NCI-H526 treated with DMSO at 0.1 percent for 48 hours (cell line): ENCODE results near the gene SSH2.

Source experiments
- DNase-seq: peaks from one replicate; lab custom pipeline; 2025; lab: John Stamatoyannopoulos, UW

The SSH2 gene

DNA sequence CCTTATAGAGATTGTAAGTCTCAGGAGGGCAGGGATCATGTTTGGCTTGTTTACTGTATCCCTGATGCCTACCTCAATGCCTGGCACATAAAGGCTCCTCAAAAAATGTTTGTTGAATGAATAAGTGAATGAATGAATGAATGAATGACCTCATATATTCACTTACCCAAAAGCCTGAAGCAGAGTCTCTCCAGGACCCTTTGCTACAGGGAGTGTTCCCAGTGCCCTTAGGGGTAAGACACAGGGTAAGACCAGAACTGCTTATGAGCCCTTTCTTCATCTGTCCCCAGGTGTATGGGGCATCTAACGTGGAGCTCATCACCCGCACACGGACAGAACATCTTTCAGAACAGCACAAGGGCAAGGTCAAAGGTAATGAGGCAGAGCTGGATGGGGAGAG, 319.6 kb downstream of the SSH2 start:
- DNase-seq, result no peak

DNA sequence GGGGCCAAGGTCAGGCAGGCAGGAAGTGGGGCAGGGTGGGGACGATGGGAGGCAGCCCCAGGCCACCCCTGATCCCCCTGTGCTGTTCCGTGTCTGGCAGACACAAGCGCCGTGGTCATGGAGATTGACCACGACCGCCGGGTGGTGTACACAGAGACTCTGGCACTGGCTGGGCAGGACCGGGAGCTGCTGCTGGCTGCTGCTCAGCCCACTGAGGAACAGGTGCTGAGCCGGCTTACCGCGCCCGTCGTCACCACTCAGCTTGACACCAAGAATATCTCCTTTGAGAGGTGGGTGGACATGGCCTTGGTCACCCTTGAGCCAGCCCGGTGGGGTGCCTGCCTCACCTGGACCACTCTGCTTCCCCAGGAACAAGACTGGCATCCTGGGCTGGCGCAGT, 321.0 kb downstream of the SSH2 start:
- no peak for DNase-seq

DNA sequence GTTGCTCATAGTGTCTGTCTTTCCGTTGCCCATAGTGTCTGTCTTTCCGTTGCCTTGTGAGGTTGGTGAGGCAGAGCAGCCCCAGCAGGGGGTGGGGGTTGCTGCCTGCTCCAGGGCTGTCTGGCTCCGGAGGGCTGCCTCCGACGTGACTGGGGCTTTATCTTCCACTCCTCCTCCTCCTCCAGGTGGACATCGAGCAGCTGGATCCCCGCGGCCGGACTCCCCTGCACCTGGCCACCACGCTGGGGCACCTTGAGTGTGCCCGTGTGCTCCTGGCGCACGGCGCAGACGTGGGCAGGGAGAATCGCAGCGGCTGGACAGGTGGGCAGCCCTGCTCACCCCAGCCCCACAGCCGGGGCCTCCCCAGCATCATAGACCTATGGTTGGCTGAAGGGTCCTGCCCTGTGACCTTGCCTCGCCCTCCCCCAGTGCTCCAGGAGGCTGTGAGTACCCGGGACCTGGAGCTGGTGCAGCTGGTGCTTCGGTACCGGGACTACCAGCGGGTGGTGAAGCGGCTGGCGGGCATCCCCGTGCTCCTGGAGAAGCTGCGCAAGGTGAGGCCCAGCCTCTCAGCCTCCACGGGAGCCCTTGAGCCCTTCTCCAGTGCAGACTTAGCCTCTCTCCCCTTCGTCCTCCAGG, 322.4 kb downstream of the SSH2 start:
- DNase-seq, result no peak

DNA sequence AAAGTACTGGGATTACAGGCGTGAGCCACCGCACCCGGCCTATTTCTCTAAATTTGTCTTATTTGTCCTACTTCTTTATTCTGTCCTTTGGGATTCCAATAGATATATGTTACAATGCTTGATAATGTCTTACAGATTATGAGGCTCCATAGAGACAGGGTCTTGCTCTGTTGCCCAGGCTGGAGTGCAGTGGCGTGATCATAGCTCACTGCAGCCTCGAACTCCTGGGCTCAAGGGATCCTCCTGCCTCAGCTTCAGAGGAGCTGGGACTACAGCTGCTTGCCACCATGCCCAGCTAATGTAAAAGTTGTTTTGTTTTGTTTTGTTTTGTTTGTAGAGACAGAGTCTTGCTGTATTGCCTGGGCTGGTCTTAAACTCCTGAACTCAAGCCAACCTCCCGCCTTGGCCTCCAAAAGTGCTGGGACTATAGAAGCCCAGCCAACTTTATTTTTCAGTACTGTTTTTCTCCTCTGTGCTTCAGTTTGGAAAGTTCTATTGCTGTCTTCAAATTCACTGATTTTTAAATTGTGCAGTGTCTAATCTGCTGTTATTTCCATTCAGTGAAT, 326.8 kb downstream of the SSH2 start:
- DNase-seq, result no peak

DNA sequence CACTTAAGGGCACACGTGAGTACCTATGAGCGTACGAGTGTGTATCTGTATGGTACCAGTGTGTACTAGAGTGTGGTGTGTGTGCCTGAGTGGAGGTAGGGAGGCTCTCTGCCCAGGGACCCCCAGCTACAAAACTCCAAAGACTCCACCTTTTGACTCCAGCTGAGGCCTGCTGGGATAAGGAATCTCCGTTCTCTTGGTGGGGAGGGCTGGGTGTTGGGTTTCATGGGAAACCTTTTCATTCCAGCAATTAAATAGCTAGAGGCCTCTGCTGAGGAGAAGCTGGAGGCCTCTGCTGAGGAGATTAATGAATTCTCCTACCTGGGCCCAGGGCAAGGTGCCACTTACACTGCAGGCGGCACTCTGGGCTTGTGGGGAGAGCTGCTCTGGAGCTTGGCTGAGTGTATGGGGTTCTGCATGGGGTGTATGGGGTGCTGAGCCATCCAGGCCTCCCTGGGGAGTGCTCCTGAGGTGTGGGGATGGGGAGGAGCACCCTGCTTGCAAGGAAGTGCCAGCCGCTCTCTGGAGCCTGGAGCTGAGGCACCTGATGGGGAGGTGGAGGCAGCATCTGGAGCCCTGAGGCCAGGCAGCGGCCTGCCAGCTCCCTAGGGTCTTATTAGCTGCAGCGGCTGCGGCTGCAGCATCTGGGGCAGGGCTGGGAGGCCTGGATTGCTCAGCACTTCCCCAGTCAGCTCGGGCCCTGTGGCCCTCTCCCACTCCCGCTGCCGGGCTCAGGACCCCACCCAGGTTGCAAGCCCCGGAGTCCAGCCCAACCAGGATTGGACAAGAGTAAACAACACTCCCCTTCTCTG, 332.5 kb downstream of the SSH2 start:
- DNase-seq, result peak; percentile 38

DNA sequence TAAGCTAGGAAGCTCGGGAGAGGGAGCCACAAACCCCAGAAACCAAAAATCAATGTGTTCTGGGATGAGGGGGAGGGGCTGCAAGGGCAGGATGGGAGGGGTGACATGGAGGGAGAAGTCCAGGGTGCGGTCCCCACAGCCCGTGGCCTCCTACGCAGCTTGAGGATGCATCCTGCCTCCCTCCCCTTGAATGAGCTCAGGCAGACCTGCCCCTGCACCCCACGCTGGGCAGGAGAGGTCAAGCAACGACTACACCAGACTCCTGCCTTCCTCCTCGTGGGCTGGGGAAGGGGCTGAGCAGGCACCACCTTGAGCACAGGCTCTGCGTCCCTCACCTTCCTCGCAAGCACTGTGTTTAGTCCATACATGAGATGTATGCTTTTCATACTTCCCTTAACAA, 333.2 kb downstream of the SSH2 start:
- DNase-seq, result no peak

DNA sequence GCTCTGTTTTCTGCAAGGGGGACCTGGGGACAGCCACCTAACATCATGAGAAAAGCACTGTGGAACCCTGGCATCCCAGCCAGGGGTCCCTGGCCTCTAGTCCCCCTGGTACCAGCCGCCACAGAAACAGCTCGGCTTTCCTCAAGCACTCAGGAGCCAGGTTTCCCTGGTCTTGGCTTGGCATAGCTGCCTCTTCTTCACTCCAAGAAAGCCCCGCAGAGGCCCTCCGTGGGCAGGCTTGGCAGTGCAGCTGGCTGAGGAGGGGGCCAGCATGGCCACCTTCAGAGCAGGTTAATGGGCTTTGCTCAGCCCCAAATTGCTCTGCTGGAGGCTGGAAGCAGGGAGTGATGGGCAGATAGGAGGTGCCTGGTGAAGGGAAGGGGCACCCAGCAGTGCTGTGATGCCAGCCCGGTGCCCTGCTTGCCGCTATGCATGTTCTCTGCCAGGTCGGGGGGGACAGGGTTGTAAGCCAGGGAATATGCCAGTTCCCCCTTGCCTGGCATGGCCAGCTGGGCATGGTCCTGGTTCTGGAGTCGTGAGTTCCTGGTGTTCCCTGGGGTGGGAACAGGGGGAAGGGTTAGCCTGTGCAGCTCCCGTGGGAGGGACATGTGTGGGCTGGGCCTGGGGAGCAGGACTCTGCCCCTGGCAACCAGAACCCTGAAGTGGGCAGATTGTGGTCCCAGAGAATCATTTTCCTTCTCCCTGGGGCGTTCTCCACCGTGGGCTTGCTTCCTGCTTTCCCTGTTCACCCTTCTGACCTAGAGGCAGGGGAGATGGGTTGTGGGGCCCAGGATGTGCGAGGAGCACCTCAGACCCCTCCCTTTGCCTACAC, 333.9 kb downstream of the SSH2 start:
- no peak for DNase-seq

DNA sequence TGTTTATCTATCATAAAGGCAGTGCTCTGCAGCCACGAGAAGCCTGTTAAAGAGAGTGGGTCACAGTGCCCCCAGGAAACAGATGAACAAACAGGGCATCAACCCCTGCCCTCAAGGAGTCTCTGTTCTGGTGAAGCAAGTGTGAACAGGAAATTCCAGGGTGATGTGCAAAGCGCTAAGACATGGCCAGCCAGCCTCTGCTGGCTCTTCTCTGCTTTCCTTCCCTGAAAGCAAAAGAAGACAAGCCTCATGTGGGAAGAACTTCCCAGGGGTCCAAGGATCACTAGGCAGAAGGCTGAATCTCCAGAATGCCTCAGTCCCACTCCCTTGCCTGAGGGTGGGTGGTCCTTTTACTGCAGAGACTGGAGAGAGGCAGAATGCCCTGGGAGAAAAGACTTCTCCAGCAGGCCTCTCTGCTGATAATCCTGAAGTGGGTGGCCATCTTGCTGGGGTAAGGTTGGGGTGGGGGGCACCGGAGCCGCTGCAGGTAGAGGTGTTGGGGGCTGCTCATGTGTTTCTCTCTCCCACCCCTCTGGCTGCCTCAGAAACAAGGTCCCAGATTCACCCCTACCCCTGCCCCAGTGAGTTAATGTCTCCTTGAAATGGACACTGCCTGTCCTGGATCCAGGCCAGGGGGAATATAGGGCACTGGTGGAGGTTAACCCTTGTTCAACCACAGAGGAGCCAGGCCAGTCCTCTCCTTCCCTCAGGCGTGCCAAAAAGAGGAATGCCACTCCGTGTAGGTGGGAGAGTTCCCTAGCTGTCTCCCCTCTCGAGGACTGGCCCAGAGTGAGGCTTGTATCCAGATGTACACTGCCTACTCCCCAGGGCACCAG, 334.7 kb downstream of the SSH2 start:
- DNase-seq, result no peak

DNA sequence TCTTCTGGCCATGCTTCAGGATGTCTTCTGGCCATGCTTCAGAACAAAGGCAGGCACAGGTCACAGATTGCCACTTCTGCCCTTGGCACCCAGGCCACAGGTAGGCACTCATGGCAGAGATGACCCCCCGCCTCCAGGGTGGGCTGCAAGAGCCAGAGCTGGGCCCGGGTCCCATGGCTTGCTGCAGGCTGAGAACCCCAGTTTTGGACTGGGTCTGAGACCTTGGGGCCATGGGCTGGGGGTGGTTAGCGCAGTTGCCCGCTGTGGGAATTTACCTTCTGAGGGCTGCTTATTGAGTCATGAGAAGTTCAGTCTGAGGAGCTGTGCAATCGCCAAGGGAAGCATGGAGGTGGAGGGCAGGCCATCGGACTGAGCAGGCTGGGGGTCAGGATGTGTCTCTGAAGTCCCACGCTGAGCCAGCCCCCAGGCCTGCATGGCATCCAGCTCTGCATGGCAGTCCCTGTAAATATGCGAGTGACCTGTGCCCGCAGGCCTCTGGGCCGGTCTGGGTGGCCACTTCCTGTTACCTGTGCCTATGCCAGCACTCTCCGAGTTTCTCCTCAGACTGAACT, 335.4 kb downstream of the SSH2 start:
- no peak for DNase-seq

DNA sequence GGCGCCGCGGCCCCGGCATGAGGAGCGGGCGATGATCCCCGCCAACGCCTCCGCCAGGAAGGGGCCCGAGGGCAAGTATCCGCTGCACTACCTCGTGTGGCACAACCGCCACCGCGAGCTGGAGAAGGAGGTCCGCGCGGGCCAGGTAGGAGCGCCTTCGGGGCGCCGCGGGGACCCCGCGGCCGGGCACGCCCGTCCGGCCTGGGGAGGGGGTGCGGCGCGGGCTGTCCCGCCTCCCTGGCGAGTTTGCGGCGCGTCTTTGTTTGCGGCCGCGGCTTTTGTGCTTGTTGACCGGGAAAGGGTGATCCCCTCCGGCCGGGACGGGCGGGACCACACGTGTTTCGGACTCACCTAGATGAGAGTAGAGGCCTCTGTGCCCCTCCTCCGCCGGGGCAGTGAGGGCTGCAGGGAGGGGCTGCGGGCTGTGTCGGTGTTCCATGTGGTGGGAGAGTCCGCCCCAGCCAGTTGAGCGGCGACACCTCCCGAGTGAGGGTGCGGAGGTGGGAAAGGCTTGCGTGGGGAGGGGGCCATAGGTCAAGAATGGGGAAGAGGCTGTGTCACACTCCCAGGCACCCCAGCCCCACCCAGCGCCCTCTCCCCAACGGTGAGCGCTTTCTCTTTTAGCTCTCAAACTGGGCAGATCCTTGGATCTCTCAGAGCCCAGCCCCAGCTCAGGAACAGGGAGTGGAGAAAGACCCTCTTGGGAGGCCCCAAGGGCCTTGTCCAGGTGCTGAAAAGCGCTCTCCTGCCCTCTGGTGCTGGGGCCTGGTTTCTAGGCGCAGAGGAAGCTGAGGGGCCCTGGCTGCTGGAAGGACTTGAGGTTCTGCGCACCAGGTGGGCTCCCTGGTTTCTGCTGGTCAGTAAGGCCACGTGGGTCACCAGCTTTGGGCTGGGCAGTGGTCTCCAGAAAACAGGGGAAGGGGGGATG, 336.2 kb downstream of the SSH2 start:
- DNase-seq, result peak; percentile 50

DNA sequence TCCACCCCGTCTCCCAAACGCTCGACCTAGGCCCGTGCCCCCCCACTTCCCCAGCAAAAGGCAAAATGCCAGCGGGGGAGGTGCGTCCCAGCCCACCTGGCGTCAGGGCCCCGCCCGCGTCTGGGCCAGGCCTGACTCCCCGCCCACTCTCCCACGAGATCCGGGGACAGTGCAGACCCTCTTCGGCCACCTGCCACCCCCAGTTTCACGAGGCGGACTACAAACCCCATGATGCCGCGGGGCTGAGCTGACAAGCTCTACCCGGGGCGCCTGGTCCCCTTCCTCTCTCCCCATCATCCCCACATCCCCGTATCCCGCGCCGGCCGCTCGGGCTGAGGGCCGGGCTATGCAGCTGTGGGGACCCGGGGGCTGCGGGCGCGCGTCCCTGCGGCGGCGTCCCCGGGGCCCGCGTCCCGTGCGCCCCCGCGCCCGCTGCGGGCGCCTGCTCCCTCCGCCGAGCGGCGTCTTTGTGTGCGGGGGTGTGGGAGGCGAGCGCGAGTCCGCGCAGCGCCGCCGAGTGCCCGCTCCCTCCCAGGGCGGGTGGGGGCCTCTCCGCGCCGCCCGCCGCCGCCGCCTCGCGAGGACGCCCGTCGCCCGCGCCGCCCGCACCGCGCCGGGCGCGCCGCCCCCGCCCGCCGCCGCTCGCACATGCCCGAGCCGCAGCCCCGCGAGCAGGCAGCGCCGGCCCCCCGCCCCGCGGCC, 337.0 kb downstream of the SSH2 start, which contains the start of gene ANKRD13B:
Gene ANKRD13B (plus strand): TSS at position 283 of the 702 bp plus-strand sequence. CDS start 490 bp downstream, outside the sequence.
- peak; percentile 62 for DNase-seq

DNA sequence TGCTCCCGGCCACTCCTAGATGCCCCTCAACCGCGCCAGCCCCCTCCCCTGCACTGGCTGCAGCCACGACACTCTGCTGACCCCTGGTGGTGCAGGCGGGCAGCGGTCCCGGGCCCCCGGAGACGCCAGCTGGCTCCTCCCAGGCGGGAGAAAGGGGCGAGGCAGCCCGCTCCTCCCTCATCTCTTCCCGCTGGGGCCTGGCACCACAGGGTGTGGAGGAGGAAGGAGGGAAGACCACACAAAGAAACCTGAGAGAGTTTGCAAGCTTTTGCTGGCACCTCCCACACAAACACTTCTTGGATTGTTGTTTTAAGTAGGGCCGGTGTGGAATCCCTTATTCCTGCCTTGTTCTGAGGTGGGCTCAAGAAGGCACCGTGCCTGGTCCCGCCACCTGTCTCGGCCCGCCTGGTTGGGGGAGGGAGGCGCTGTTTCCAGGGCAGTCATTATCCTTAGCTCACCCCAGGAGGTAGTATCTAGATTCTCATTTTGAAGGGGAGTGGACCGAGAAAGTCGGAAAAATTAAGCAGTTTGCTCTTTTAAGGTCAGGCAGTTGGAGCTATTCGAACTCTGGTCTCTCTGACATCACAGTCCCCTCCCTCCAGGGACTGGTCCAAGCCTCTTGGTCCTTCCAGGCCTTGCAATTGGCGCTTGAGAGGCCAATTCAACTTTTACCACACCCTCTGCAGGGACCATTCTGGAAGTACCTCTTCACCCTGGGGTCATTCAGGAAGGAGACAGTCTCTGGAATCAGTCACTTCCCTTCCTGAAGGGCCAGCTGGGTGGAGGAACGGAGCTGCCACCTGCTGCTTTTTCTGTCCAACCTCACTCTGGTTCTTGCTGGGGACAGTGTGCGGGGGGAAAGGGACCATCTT, 338.1 kb downstream of the SSH2 start:
- DNase-seq, result peak; percentile 94

DNA sequence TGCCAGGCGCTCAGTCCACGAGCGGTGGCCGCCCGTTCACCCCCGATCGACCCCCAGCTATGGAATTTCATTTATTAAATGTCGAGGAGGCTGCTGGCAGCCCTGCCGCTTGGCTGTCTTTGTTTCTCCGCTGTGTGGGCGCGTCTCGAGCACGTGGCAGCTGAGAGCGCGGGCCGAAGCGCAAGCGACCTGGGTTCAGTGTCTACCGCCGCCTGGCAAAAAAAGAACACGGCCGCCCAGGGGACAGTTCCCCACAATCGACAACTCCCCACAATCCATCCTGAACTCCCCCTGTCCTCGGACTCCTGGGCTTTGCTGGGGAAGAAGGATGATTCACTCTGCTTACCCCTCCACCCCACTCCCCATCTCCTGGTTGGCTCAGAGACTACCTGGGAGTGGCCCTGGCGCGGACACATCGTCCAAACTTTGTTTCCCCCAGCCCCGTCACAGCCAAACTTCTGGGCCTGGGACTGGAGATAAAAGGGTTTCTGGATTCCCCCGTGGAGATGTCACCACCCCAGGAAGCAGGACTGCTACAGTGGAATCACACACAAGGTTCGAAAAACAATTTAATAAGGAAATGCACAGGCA, 338.8 kb downstream of the SSH2 start:
- DNase-seq, result peak; percentile 88

DNA sequence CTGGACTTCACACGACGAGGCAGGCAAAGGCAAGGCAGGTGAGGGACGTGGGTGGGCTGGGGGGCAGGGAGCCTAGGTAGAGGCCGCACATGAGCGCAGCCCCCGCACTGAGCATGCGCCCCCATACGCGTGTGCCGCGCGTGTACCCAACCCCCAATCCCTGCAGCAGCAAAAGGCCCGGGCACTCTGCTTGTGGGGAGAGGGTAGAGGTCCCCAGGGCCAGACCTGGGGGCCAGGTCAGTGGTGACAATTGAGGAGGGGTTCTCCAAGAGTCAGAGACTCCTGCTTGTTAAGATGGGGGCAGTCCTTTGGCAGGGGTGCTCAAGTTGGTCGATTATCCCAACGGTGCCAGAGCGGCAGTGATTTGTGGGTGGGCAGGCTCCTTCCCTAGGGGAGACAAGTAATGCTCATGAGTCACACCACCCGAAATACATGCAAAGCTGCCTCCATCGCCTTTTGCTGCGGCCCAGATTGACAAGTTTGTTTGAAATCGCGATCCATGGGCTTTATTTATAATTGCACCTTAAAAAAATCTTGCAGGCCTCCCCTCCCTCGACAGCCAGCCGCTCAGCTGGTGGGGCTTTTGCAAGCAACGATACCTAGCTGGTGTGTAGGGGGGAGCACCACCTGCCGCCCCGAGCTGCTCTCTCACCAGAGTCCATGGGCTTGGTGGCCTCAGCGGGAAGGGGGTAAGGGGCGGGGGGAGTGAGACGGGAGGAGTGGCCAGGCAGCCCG, 339.4 kb downstream of the SSH2 start:
- DNase-seq, result peak; percentile 88

DNA sequence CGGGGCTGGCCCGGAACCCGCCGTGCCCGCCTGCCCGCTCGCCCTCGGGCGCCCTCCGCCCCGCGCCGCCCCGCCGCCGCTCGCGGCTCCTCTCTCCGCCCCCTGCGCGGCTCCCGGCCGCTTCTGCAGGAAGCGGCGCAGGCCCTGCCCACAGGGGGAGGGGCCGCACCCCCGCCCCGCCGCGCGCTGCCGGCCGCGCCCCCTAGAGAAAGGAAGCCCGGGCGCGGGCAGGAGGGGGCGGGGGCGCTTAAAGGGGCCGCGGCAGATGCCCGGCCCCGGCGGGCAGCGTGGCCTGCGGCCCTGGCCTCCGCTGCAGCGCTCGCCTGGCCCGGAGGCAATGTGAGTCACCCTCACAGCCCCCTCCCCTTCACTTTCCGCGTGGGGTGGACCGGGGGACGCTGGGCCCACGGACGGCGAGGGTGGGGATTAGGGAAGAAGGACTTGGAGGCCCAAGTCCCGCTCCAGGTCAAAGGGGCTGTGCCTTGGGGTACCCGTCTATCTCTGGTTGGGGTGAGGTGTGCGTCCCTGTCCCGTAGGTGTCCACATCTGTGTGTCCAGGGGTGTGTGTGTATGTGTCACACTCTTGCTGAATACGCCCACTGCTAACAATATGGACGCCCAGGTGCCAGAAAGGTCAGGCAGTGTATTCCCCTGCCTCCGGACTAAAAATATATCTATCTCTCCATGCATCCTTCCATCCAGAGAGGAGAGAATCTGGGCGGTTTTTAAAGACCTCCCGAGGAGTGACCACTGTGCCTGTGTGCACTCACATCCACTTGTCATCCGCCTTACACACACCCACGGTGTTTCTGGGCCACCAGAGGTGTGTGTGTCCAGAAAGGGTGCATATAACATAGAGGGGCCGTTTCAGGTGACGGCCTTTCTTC, 340.3 kb downstream of the SSH2 start, which contains the start of gene GIT1:
Gene GIT1 (minus strand): TSS at position 125 of the 887 bp plus-strand sequence. CDS start 270 bp downstream, outside the sequence.
- DNase-seq, result peak; percentile 89
